GM18507 (cell line): ENCODE measurements around the gene ACTMAP.
"Not testable (repeated sequence)": the region's sequence is repeated elsewhere in the genome, so short reads cannot be mapped to it uniquely, and the experiment has no call there.

ENCODE experiments used
- DNase-seq: peaks from one replicate; pipeline ENCODE4 v3.0.0; 2011; ENCODE audit warnings: low read depth; ENCODE audit not compliant: insufficient read length; ENCODE audit errors: extremely low spot score
- FAIRE-seq: peaks from 2 replicates; lab custom pipeline; 2011; peaks lifted over from hg19 to GRCh38; lab: Jason Lieb, UNC

The ACTMAP gene

GRCh38 chr19:40776932-40777644 is 26.8 kb upstream of the ACTMAP start:
- peak; percentile 98 for FAIRE-seq

GRCh38 chr19:40776364-40776763 is 26.1 kb upstream of the ACTMAP start:
- FAIRE-seq = no peak
- DNase-seq = no peak

More at GRCh38 chr19:40776932-40777644, 26.8 kb upstream of the ACTMAP start:
- peak; percentile 58 for DNase-seq

DNA sequence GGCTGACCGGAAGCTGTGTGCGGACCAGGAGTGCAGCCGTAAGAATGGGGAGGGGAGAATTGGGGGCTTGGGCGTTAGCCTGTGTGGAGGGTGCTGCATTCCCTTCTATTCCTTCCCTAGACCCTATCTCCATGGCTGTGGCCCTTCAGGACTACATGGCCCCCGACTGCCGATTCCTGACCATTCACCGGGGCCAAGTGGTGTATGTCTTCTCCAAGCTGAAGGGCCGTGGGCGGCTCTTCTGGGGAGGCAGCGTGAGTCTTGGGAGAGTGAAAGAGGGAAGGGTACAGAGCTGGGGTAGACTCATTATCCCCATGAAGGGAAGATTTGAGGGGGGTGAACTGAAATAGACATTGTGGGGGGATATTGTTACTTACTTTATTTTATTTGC is 25.4 kb upstream of the ACTMAP start:
- no peak for FAIRE-seq
- no peak for DNase-seq

- DNase-seq = no peak
- no peak for FAIRE-seq
Observed at GRCh38 chr19:40774916-40775631, 24.8 kb upstream of the ACTMAP start, which contains the start of gene MIA. Gene MIA, plus strand, starts transcription at chr19:40775521. Its CDS starts 22 bp downstream, at chr19:40775543.

DNA sequence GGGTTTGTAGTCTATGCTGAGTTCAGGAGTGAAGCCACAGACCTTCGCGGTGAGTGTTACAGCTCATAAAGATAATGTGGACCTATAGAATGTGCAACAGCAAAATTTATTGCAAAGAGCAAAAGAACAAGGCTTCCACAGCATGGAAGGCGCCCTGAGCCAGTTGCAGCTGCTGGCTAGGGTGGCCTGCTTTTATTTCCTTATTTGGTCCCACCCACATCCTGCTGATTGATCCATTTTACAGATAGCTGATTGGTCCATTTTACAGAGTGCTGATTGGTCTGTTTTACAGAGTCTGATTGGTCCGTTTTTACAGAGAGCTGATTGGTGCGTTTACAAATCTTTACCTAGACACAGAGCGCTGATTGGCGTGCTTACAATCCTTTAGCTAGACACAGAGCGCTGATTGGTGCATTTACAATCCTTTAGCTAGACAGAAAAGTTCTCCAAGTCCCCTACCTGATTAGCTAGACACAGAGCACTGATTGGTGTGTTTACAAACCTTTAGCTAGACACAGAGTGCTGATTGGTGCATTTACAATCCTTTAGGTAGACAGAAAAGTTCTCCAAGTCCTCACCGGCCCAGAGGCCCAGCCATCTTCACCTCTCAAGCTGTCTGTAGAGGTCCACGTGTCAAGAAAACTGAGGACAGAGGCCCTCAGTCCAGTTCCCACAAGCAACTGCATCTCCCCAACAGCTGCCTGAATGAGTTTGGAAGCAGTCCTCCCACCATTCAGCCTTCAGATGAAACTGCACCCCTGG is 21.0 kb upstream of the ACTMAP start:
- FAIRE-seq, DNase-seq: not testable (repeated sequence)

GRCh38 chr19:40768869-40769268 is 18.6 kb upstream of the ACTMAP start:
- FAIRE-seq (no peak), DNase-seq (no peak)

- DNase-seq, FAIRE-seq: not testable (repeated sequence)
Observed at GRCh38 chr19:40766385-40766784, 16.1 kb upstream of the ACTMAP start.

DNA sequence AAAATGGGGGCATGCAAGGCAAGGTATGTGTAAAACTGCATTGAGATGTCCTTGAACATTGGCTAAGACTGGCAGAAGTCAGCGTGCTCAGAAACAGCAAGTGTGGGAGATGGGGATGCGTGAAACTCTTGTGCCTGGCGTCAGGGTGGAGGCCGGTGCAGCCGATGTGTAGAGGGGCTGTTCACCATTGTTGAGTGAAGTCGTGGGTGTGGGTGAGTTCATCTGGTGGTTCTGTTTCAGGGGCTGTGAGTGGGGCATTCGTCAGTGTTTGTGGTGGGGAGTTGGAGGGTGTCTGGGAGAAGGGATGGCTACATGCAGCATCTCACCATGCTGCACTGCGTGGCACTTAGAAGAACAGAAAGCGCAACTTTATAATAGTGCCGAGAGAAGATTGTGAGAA is 13.7 kb upstream of the ACTMAP start:
- DNase-seq = no peak
- FAIRE-seq = no peak

GRCh38 chr19:40763526-40763925 is 13.2 kb upstream of the ACTMAP start:
- no peak for FAIRE-seq

GRCh38 chr19:40762754-40763470 is 12.6 kb upstream of the ACTMAP start:
- DNase-seq (no peak), FAIRE-seq (no peak)

More at GRCh38 chr19:40763526-40763925, 13.2 kb upstream of the ACTMAP start:
- DNase-seq = no peak

GRCh38 chr19:40759352-40759751 is 9.1 kb upstream of the ACTMAP start:
- FAIRE-seq (no peak), DNase-seq (no peak)

GRCh38 chr19:40758491-40758890 is 8.2 kb upstream of the ACTMAP start:
- DNase-seq (no peak), FAIRE-seq (no peak)

GRCh38 chr19:40756502-40757110 is 6.3 kb upstream of the ACTMAP start:
- DNase-seq (no peak), FAIRE-seq (no peak)

DNA sequence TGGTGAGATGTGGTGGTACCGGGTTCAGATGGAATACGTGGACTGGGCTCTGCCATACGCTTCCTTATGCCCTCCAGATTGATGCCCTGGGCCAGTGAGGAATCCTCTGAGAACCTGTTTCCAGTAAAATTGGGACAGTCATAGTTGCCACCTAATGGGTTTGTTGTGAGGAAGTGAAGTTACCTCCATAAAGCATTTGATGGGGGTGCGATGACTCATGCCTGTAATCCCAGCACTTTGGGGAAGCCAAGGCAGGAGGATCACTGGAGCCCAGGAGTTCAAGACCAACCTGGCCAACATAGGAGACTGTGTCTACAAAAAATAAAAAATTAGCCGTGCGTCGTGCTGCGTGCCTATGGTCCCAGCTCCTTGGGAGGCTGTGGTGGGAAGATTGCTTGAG is 5.5 kb upstream of the ACTMAP start:
- DNase-seq = no peak
- no peak for FAIRE-seq

- FAIRE-seq (no peak), DNase-seq (no peak)
Observed at GRCh38 chr19:40755248-40755624, 5.0 kb upstream of the ACTMAP start.

GRCh38 chr19:40754611-40755247 is 4.5 kb upstream of the ACTMAP start:
- FAIRE-seq (peak; percentile 75), DNase-seq (no peak)

- FAIRE-seq (no peak), DNase-seq (no peak)
Observed at GRCh38 chr19:40752257-40752781, 2.0 kb upstream of the ACTMAP start.

GRCh38 chr19:40750874-40751537 is 729 bp upstream of the ACTMAP start, which contains the start of gene SNRPA:
Gene SNRPA, plus strand, starts transcription at chr19:40751203. Its CDS starts 206 bp downstream, at chr19:40751409.
- FAIRE-seq (no peak), DNase-seq (peak; percentile 75)
